ENCODE results near the gene SPATS2L. TPM values are rescaled to one million over a fixed set of nuclear protein-coding genes. Genes with fewer than 3 reads are reported as not detected.

Gene SPATS2L
- total and polyA plus RNA-seq, 2 of the 13 experiments (the other 11 are each of a cell fraction or from before 2014, with no cell fraction given), result 154 to 212 TPM

GRCh38 chr2:200405599-200406298, 99.3 kb downstream of the SPATS2L start (continued):
- TF ChIP-seq CHD4 (IDR thresholded peaks at IDR 0.05; ENCODE audit: borderline replicate concordance, low read length), result no peak; the same call in 1 of the 2 replicates
- no peak for TF ChIP-seq SNRNP70 (IDR thresholded peaks at IDR 0.05; ENCODE audit: low read depth, low read length)
- TF ChIP-seq SMARCE1 (IDR thresholded peaks at IDR 0.05; ENCODE audit: borderline replicate concordance), result peak; percentile 91
- TF ChIP-seq RNF2 (conservative IDR thresholded peaks at IDR 0.05; ENCODE audit: low read depth), result no peak
- TF ChIP-seq ATF7 (IDR thresholded peaks at IDR 0.05), result peak; percentile 59
- no peak; the same call in 1 of the 2 replicates for TF ChIP-seq ATF7 (CRISPR knock-in tag; IDR thresholded peaks at IDR 0.05)
- 0 out of 2 replicates have a peak, but pooled peaks have one; percentile 25 for TF ChIP-seq RFXANK (CRISPR knock-in tag; IDR thresholded peaks at IDR 0.05)
- peak; percentile 96 for TF ChIP-seq MED1 (CRISPR knock-in tag; IDR thresholded peaks at IDR 0.05)
- peak; percentile 70 for TF ChIP-seq RERE (CRISPR knock-in tag; IDR thresholded peaks at IDR 0.05; ENCODE audit: low read depth)
- TF ChIP-seq MED8 (CRISPR knock-in tag; IDR thresholded peaks at IDR 0.05; ENCODE audit: insufficient replicate concordance), result peak; percentile 31
- peak; percentile 76 for TF ChIP-seq PHF21A (CRISPR knock-in tag; IDR thresholded peaks at IDR 0.05)
- peak; percentile 6; the same call in 1 of the 2 replicates for TF ChIP-seq SMC3 (IDR thresholded peaks at IDR 0.05; ENCODE audit: low read length)
- TF ChIP-seq KMT2A (CRISPR knock-in tag; IDR thresholded peaks at IDR 0.05), result peak; percentile 46; the same call in 1 of the 2 replicates
- TF ChIP-seq ZUFSP (CRISPR knock-in tag; IDR thresholded peaks at IDR 0.05; ENCODE audit: borderline replicate concordance), result no peak
- no peak for TF ChIP-seq ZNF138 (CRISPR knock-in tag; IDR thresholded peaks at IDR 0.05; ENCODE audit: low read depth)
- TF ChIP-seq PHF20 (CRISPR knock-in tag; IDR thresholded peaks at IDR 0.05), result no peak
- TF ChIP-seq EP300 (IDR thresholded peaks at IDR 0.05; ENCODE audit: low read depth in 2 of 2, low read length in 2 of 2), result peak in 1 of 2 experiments; percentile 98; a peak in 2 of 4 replicates
- peak; percentile 91 for TF ChIP-seq EP300 (CRISPR knock-in tag; IDR thresholded peaks at IDR 0.05; ENCODE audit: borderline replicate concordance)
- no peak for TF ChIP-seq ZNF678 (CRISPR knock-in tag; IDR thresholded peaks at IDR 0.05)
- TF ChIP-seq ZNF337 (CRISPR knock-in tag; IDR thresholded peaks at IDR 0.05; ENCODE audit: borderline replicate concordance, low read depth), result 0 out of 2 replicates have a peak, but pooled peaks have one; percentile 57
- no peak for TF ChIP-seq ZNF224 (CRISPR knock-in tag; IDR thresholded peaks at IDR 0.05)
- TF ChIP-seq SKIL (CRISPR knock-in tag; IDR thresholded peaks at IDR 0.05; ENCODE audit: borderline replicate concordance), result 0 out of 2 replicates have a peak, but pooled peaks have one; percentile 43
